ENCODE results near the gene PPARD. TPM values are rescaled to one million over a fixed set of nuclear protein-coding genes. Genes with fewer than 3 reads are reported as not detected.

Gene PPARD
- total and polyA plus RNA-seq, 2 donors from 2014 or later, result 13.2 to 24.4 TPM

- no peak for TF ChIP-seq CTCF (IDR thresholded peaks at IDR 0.05; ENCODE audit: borderline replicate concordance, extremely low read depth, insufficient read depth)
- H3K27me3 ChIP-seq (ENCODE audit: control insufficient read depth, insufficient read depth, low read length), result no peaks in the 10 kb centered on the region
- no peak overlapping the region for H3K9ac ChIP-seq (ENCODE audit: low read length in 3 of 3)
- H3K4me1 ChIP-seq (ENCODE audit: control insufficient read depth in 2 of 3, insufficient read depth in 2 of 3, low read depth in 1 of 3, low read length in 3 of 3), result peaks cover 0 to 2% (median 0%) of the 10 kb centered on the region in 3 donors
- H3K9me3 ChIP-seq (ENCODE audit: control insufficient read depth in 2 of 3, insufficient read depth in 1 of 3, low read length in 3 of 3), result no peaks in the 10 kb centered on the region
- FAIRE-seq (no peak), DNase-seq (no peak)
- intact Hi-C loops (cut with DNase I), result no loop called here
- H3K27ac ChIP-seq (ENCODE audit: low read depth in 2 of 2, low read length in 2 of 2), result no peak overlapping the region
- no peak overlapping the region for H3K4me3 ChIP-seq (ENCODE audit: low read length in 3 of 3)
- peaks cover 0 to 2% (median 0%) of the 10 kb centered on the region in 3 donors for H3K36me3 ChIP-seq (ENCODE audit: control insufficient read depth in 2 of 3, insufficient read depth in 3 of 3, low read length in 3 of 3)
Observed at GRCh38 chr6:35457907-35458306, 115.5 kb downstream of the PPARD start.

- Histone ChIP-seq H3K9me3 (ENCODE audit: control insufficient read depth in 2 of 3, insufficient read depth in 1 of 3, low read length in 3 of 3) (no peaks in the 10 kb centered on the region), H3K4me3 (ENCODE audit: low read length in 3 of 3) (no peak overlapping the region), H3K27me3 (ENCODE audit: control insufficient read depth, insufficient read depth, low read length) (no peaks in the 10 kb centered on the region), H3K36me3 (ENCODE audit: control insufficient read depth in 2 of 3, insufficient read depth in 3 of 3, low read length in 3 of 3) (peaks cover 0 to 2% (median 0%) of the 10 kb centered on the region in 3 donors), H3K27ac (ENCODE audit: low read depth in 2 of 2, low read length in 2 of 2) (no peak overlapping the region), H3K9ac (ENCODE audit: low read length in 3 of 3) (no peak overlapping the region), H3K4me1 (ENCODE audit: control insufficient read depth in 2 of 3, insufficient read depth in 2 of 3, low read depth in 1 of 3, low read length in 3 of 3) (no peaks in the 10 kb centered on the region)
- intact Hi-C loops (cut with DNase I), result no loop called here
- DNase-seq, result no peak
- FAIRE-seq, result no peak
- no peak for TF ChIP-seq CTCF (IDR thresholded peaks at IDR 0.05; ENCODE audit: borderline replicate concordance, extremely low read depth, insufficient read depth)
Observed at GRCh38 chr6:35461270-35461669, 118.9 kb downstream of the PPARD start.

GRCh38 chr6:35463292-35463691 is 120.9 kb downstream of the PPARD start:
- Histone ChIP-seq H3K4me3 (ENCODE audit: low read length in 3 of 3) (no peak overlapping the region), H3K4me1 (ENCODE audit: control insufficient read depth in 2 of 3, insufficient read depth in 2 of 3, low read depth in 1 of 3, low read length in 3 of 3) (peaks cover 0 to 6% (median 4%) of the 10 kb centered on the region in 3 donors), H3K9ac (ENCODE audit: low read length in 3 of 3) (no peak overlapping the region), H3K27me3 (ENCODE audit: control insufficient read depth, insufficient read depth, low read length) (no peaks in the 10 kb centered on the region), H3K9me3 (ENCODE audit: control insufficient read depth in 2 of 3, insufficient read depth in 1 of 3, low read length in 3 of 3) (no peaks in the 10 kb centered on the region), H3K27ac (ENCODE audit: low read depth in 2 of 2, low read length in 2 of 2) (no peak overlapping the region), H3K36me3 (ENCODE audit: control insufficient read depth in 2 of 3, insufficient read depth in 3 of 3, low read length in 3 of 3) (peaks cover 0 to 2% (median 0%) of the 10 kb centered on the region in 3 donors)
- intact Hi-C loops (cut with DNase I), result no loop called here
- no peak for FAIRE-seq
- no peak for DNase-seq
- no peak for TF ChIP-seq CTCF (IDR thresholded peaks at IDR 0.05; ENCODE audit: borderline replicate concordance, extremely low read depth, insufficient read depth)

GRCh38 chr6:35465646-35466045 is 123.3 kb downstream of the PPARD start:
- H3K4me1 ChIP-seq (ENCODE audit: control insufficient read depth in 2 of 3, insufficient read depth in 2 of 3, low read depth in 1 of 3, low read length in 3 of 3), result peaks cover 3 to 14% (median 9%) of the 10 kb centered on the region in 3 donors
- DNase-seq (no peak), FAIRE-seq (no peak)
- H3K9me3 ChIP-seq (ENCODE audit: control insufficient read depth in 2 of 3, insufficient read depth in 1 of 3, low read length in 3 of 3), result no peaks in the 10 kb centered on the region
- peaks cover 0 to 10% (median 3%) of the 10 kb centered on the region in 3 donors for H3K36me3 ChIP-seq (ENCODE audit: control insufficient read depth in 2 of 3, insufficient read depth in 3 of 3, low read length in 3 of 3)
- H3K27ac ChIP-seq (ENCODE audit: low read depth in 2 of 2, low read length in 2 of 2), result no peak overlapping the region
- no peaks in the 10 kb centered on the region for H3K27me3 ChIP-seq (ENCODE audit: control insufficient read depth, insufficient read depth, low read length)
- no peak overlapping the region for H3K9ac ChIP-seq (ENCODE audit: low read length in 3 of 3)
- H3K4me3 ChIP-seq (ENCODE audit: low read length in 3 of 3), result no peak overlapping the region
- intact Hi-C loops (cut with DNase I), result no loop called here
- no peak for TF ChIP-seq CTCF (IDR thresholded peaks at IDR 0.05; ENCODE audit: borderline replicate concordance, extremely low read depth, insufficient read depth)
